Heart left ventricle (tissue), 16 donors: ENCODE data around the gene FYCO1. TPM values are rescaled to one million over a fixed set of nuclear protein-coding genes. Genes with fewer than 3 reads are reported as not detected.

Experiments
- ATAC-seq, 4 donors: fragments of 200-7000 bp; cut with Tn5 transposase; one replicate each; pipeline ENCODE4 v1.9.1; 2020 to 2022; ENCODE audit warnings: moderate library complexity in 4 of 4, mild to moderate bottlenecking in 3 of 4, moderate number of reproducible peaks in 1 of 4
- DNase-seq, 5 donors: peaks; one replicate each; pipeline ENCODE4 v3.0.0-alpha.2; 2020
- H3K27ac ChIP-seq, 12 donors: fragments of 200-600 bp; sonication (generic) in 4 of 12; one replicate each; pipeline versions ENCODE4 v1.5.0 to v1.8.0; 2016 to 2022; ENCODE audit warnings: mild to moderate bottlenecking in 2 of 12
- H3K27me3 ChIP-seq, 9 donors: fragments of 200-600 bp; sonication (generic) in 2 of 9; one replicate each; pipeline versions ENCODE4 v1.5.1 to v1.8.0; 2016 to 2022; ENCODE audit warnings: mild to moderate bottlenecking in 3 of 9
- H3K36me3 ChIP-seq, 9 donors: fragments of 200-600 bp; sonication (generic) in 2 of 9; one replicate each; pipeline versions ENCODE4 v1.5.0 to v1.8.0; 2018 to 2022; ENCODE audit warnings: mild to moderate bottlenecking in 2 of 9
- H3K4me1 ChIP-seq, 12 donors: fragments of 200-600 bp; sonication (generic) in 4 of 12; one replicate each; pipeline versions ENCODE4 v1.5.0 to v1.8.0; 2016 to 2022; ENCODE audit warnings: mild to moderate bottlenecking in 3 of 12
- H3K4me3 ChIP-seq, 12 donors: fragments of 200-600 bp; sonication (generic) in 4 of 12; one replicate each; pipeline versions ENCODE4 v1.5.0 to v1.8.0; 2017 to 2022; ENCODE audit warnings: mild to moderate bottlenecking in 9 of 12, moderate library complexity in 4 of 12
- H3K9me3 ChIP-seq, 12 donors: fragments of 200-600 bp; sonication (generic) in 4 of 12; one replicate each; pipeline versions ENCODE4 v1.5.0 to v1.8.0; 2016 to 2022; ENCODE audit warnings: mild to moderate bottlenecking in 1 of 12
- CTCF ChIP-seq, 12 donors: fragments of 200-600 bp; sonication (generic) in 4 of 12; IDR thresholded peaks; one replicate each; pipeline versions ENCODE4 v1.5.0 to v1.8.0; 2018 to 2022; ENCODE audit warnings: antibody characterized with exemption in 12 of 12, mild to moderate bottlenecking in 5 of 12
- POLR2A ChIP-seq, 2 donors: fragments of 450-650 bp; IDR thresholded peaks; one replicate each; pipeline ENCODE4 v1.6.1; 2017; ENCODE audit warnings: antibody characterized with exemption in 2 of 2, mild to moderate bottlenecking in 2 of 2, moderate library complexity in 2 of 2
- WGBS, 4 donors: extraction: QIAGEN DNeasy Blood & Tissue Kit in 2 of 4; methylation state at CpG; one replicate each; pipeline versions ENCODE4 v1.1.5 to v1.1.7; 2013 to 2018; 5-methylcytosine and 5-hydroxymethylcytosine counted together
- intact Hi-C, 10 donors: fragments of 100-400 bp; cut with DNase I; formaldehyde crosslinking; loops; one replicate each; pipeline versions ENCODE4 v1.11.1 to v1.14.2; 2022
- polyA plus RNA-seq, 2 donors: library from polyadenylated mRNA; stranded (reverse); fragments of 200-250 nt; gene quantifications; one replicate each; pipeline ENCODE4 v1.2.3, GENCODE V29; 2013
- total RNA-seq, 9 donors: library from RNA; depleted of rRNA in 2 of 9; stranded (reverse); fragments of >200 nt in 2 of 9; fragmentation: NEBNext Ultra II Directional in 3 of 9; extraction: Animal tissue kit (Norgen Biotek cat#: 25700) in 3 of 9; gene quantifications; one replicate each; pipeline versions ENCODE4 v1.1.0 to v1.2.4, GENCODE V29; 2016 to 2023
- donor health status: ischemic (EF 13 %, LVEDD 7.1; RV severe dilation, severe dysfunction).
- donor health status: healthy with polysubstance abuse.
- donor health status: DM: no; HTN: yes; CAD: no.
- donor health status: DM: no; HTN: no; CAD: no.
- donor health status: ischemic (EF 25% LVEDD 6.9; RV normal size, moderate dysfunction).
- donor health status: ischemic (EF 25% LVEDD 5.7; RV mildly dilated, moderate dysfunction).
- donor health status: healthy.
- donor health status: DM: yes; HTN: yes; CAD: no.
- donor health status: ischemic (EF 35%, LVEDD 5.7; RV mildly dilated, moderate dysfunction).
- donor health status: nonischemic (EF 11% LVEDD 7.7; RV severe dilation, severe dysfunction).
- donor health status: DM: yes; HTN: yes; CAD: no.
- donor health status: PGD.
- donor health status: ischemic (EF 29% LVEDD 5.4; RV normal size, mild dysfunction).
- donor health status: nonischemic (EF 23%, LVEDD 6.1; RV moderate dilation, normal function).

The FYCO1 gene
- total and polyA plus RNA-seq, 11 donors, result 18.5 to 195 (median 139) TPM

- DNase-seq (no peak), ATAC-seq (peak in 1 of 4 donors; percentile 65)
- Histone ChIP-seq H3K27ac (no peak overlapping the region), H3K4me1 (peaks cover 0 to 16% (median 0%) of the 10 kb centered on the region in 12 donors), H3K27me3 (no peaks in the 10 kb centered on the region), H3K4me3 (no peak overlapping the region), H3K36me3 (peaks cover 0 to 30% (median 22%) of the 10 kb centered on the region in 9 donors), H3K9me3 (no peaks in the 10 kb centered on the region)
- no peak for TF ChIP-seq POLR2A (IDR thresholded peaks at IDR 0.05)
- no peak for TF ChIP-seq CTCF (IDR thresholded peaks at IDR 0.05)
- 56 to 74% (median 61%) methylated on average over 13 of the region's 13 CpGs for WGBS, 4 donors
- intact Hi-C loops, result no loop called here
These were observed 79.9 kb downstream of the FYCO1 start for GRCh38 chr3:45915518-45916231.

DNA sequence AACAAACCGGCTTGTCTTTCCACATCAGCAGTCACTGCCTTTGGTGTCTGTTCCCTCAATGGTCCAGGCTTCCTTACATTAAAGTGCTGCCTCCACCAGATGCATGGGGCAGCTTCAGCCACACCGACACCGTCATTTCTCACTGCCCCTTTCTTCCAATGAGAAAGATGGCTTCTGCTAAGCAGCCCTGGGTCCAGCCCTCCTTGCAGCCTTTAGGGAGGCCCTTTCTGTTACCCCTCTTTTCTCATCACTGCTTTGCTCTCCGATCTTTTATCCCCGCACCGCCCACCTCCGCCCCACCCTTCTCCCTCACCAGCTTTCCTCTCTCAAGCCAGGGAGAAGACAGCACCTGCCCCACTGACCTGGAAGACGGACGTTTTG is 80.6 kb downstream of the FYCO1 start:
- no peaks in the 10 kb centered on the region for H3K9me3 ChIP-seq
- 79 to 90% (median 87%) methylated on average over 9 of the region's 9 CpGs for WGBS, 4 donors
- H3K27ac ChIP-seq, result no peak overlapping the region
- peaks cover 0 to 24% (median 16%) of the 10 kb centered on the region in 9 donors for H3K36me3 ChIP-seq
- H3K4me3 ChIP-seq, result no peak overlapping the region
- H3K27me3 ChIP-seq, result no peaks in the 10 kb centered on the region
- H3K4me1 ChIP-seq, result peaks cover 0 to 16% (median 0%) of the 10 kb centered on the region in 12 donors
- DNase-seq (no peak), ATAC-seq (no peak)
- TF ChIP-seq POLR2A (IDR thresholded peaks at IDR 0.05), result no peak
- no peak for TF ChIP-seq CTCF (IDR thresholded peaks at IDR 0.05)
- intact Hi-C loops, result no loop called here

- DNase-seq, result no peak
- 86 to 92% (median 89%) methylated on average over 7 of the region's 7 CpGs for WGBS, 4 donors
- H3K36me3 ChIP-seq, result peaks cover 0 to 18% (median 11%) of the 10 kb centered on the region in 9 donors
- no peaks in the 10 kb centered on the region for H3K9me3 ChIP-seq
- peaks cover 0 to 16% (median 0%) of the 10 kb centered on the region in 12 donors for H3K4me1 ChIP-seq
- H3K27me3 ChIP-seq, result no peaks in the 10 kb centered on the region
- no peak overlapping the region for H3K4me3 ChIP-seq
- intact Hi-C loops, result no loop called here
- no peak overlapping the region for H3K27ac ChIP-seq
- TF ChIP-seq CTCF (IDR thresholded peaks at IDR 0.05) (no peak), POLR2A (IDR thresholded peaks at IDR 0.05) (no peak)
- no peak for ATAC-seq
These were observed 81.1 kb downstream of the FYCO1 start for GRCh38 chr3:45914362-45915058.

- no peaks in the 10 kb centered on the region for H3K9me3 ChIP-seq
- H3K36me3 ChIP-seq, result no peaks in the 10 kb centered on the region
- intact Hi-C loops, result no loop called here
- no peak for TF ChIP-seq CTCF (IDR thresholded peaks at IDR 0.05)
- no peak for TF ChIP-seq POLR2A (IDR thresholded peaks at IDR 0.05)
- H3K27me3 ChIP-seq, result no peaks in the 10 kb centered on the region
- no peak overlapping the region for H3K4me3 ChIP-seq
- H3K4me1 ChIP-seq, result peaks cover 0 to 24% (median 0%) of the 10 kb centered on the region in 12 donors
- DNase-seq (no peak), ATAC-seq (no peak)
- 85 to 94% (median 90%) methylated on average over 5 to 6 of the region's 6 CpGs for WGBS, 4 donors
- H3K27ac ChIP-seq, result no peak overlapping the region
These were observed 83.2 kb downstream of the FYCO1 start for GRCh38 chr3:45912435-45912834.
